Mesendoderm (in vitro differentiated cells): ENCODE data around the gene NUDT6.

Source experiments
- DNase-seq: peaks from one replicate; pipeline ENCODE4 v3.0.0; 2013
- H2AK5ac ChIP-seq: 2 replicates; pipeline ENCODE4 v1.6.1; 2013; ENCODE audit warnings: low read length, inconsistent platforms
- H2BK120ac ChIP-seq: 2 replicates; pipeline ENCODE4 v1.6.1; 2013; ENCODE audit warnings: low read depth, mild to moderate bottlenecking, low read length, moderate library complexity, mixed read lengths
- H2BK15ac ChIP-seq: replicated peaks from 2 replicates; pipeline ENCODE4 v1.6.1; 2013; ENCODE audit warnings: low read depth, mild to moderate bottlenecking, moderate library complexity
- H2BK5ac ChIP-seq: 2 replicates; pipeline ENCODE4 v1.6.1; 2013; ENCODE audit warnings: low read length, inconsistent platforms
- H3K18ac ChIP-seq: 2 replicates; pipeline ENCODE4 v1.6.1; 2013; ENCODE audit warnings: mild to moderate bottlenecking, low read length, mixed read lengths
- H3K23ac ChIP-seq: one replicate; pipeline ENCODE4 v1.6.1; 2013; ENCODE audit warnings: low read length
- H3K27ac ChIP-seq: 2 replicates; pipeline ENCODE4 v1.5.1; 2013; ENCODE audit warnings: low read depth, mild to moderate bottlenecking, inconsistent platforms, low read length, moderate library complexity
- H3K27me3 ChIP-seq: 2 replicates; pipeline ENCODE4 v1.6.1; 2013; ENCODE audit warnings: low read length, control low read depth, mild to moderate bottlenecking, inconsistent platforms; ENCODE audit not compliant: insufficient read depth, poor library complexity
- H3K36me3 ChIP-seq: 2 replicates; pipeline ENCODE4 v1.6.1; 2013; ENCODE audit warnings: low read length, inconsistent platforms; ENCODE audit not compliant: control insufficient read depth, insufficient read depth
- H3K4ac ChIP-seq: one replicate; pipeline ENCODE4 v1.6.1; 2013; ENCODE audit warnings: low read depth, mild to moderate bottlenecking, low read length, moderate library complexity
- H3K4me1 ChIP-seq: 2 replicates; pipeline ENCODE4 v1.6.1; 2013; ENCODE audit warnings: low read depth, low read length, inconsistent platforms; ENCODE audit not compliant: control insufficient read depth
- H3K4me2 ChIP-seq: 2 replicates; pipeline ENCODE4 v1.6.1; 2013; ENCODE audit warnings: low read length
- H3K4me3 ChIP-seq: 2 replicates; pipeline ENCODE4 v1.5.1; 2013; ENCODE audit warnings: mild to moderate bottlenecking, low read length
- H3K56ac ChIP-seq: one replicate; pipeline ENCODE4 v1.6.1; 2013; ENCODE audit warnings: low read length
- H3K79me1 ChIP-seq: 2 replicates; pipeline ENCODE4 v1.6.1; 2013; ENCODE audit warnings: low read length, inconsistent platforms
- H3K79me2 ChIP-seq: 2 replicates; pipeline ENCODE4 v1.6.1; 2013; ENCODE audit warnings: mild to moderate bottlenecking, low read length; ENCODE audit not compliant: control insufficient read depth, insufficient read depth
- H3K9ac ChIP-seq: 2 replicates; pipeline ENCODE4 v1.6.1; 2013; ENCODE audit warnings: low read length, inconsistent platforms
- H4K5ac ChIP-seq: one replicate; pipeline ENCODE4 v1.6.1; 2013; ENCODE audit warnings: low read length
- H4K8ac ChIP-seq: one replicate; pipeline ENCODE4 v1.6.1; 2013; ENCODE audit warnings: low read depth, mild to moderate bottlenecking, control low read depth, low read length, moderate library complexity
- WGBS: extraction: QIAGEN DNeasy Blood & Tissue Kit; methylation state at CpG from one replicate; pipeline ENCODE4 v1.1.7; 2013; ENCODE audit warnings: low lambda C conversion rate, missing lambda C conversion rate; ENCODE audit not compliant: insufficient coverage; ENCODE audit errors: extremely low coverage; 5-methylcytosine and 5-hydroxymethylcytosine counted together

The NUDT6 gene

GRCh38 chr4:122882857-122883735 is 39.3 kb downstream of the NUDT6 start:
- Histone ChIP-seq H4K8ac (no peak overlapping the region), H3K27ac (no peak overlapping the region), H3K79me2 (no peaks in the 10 kb centered on the region), H3K4ac (no peak overlapping the region), H3K36me3 (no peaks in the 10 kb centered on the region), H2BK120ac (no peak overlapping the region), H3K9ac (no peak overlapping the region), H3K4me2 (no peak overlapping the region), H2BK5ac (no peak overlapping the region), H2BK15ac (no peak overlapping the region), H3K56ac (no peak overlapping the region), H2AK5ac (no peak overlapping the region), H3K18ac (no peak overlapping the region), H3K4me3 (no peak overlapping the region), H3K23ac (no peak overlapping the region), H3K27me3 (no peaks in the 10 kb centered on the region), H3K4me1 (no peaks in the 10 kb centered on the region), H4K5ac (no peak overlapping the region), H3K79me1 (peaks cover 5% of the 10 kb centered on the region)
- no CpG with 5 or more reads among the region's 5 CpGs for WGBS
- DNase-seq = no peak

DNA sequence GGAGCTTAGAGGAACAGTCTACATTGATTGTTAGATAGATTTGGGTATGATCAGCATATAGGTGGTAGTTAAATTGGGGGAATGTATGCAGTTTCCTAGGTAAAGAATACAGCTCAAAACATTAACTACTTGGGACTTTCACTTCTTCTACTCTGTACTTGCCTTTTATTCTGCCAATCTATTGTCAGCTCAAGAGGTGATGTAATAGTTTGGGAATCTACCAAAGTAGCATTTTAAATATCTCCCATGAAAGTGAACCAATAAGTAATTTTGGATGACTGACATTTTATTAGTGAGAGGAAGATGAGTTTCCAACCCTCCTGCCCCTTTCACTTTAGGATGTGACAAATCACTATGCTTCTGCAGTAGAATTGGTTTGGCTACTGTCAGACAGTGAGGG is 43.4 kb downstream of the NUDT6 start:
- H3K4me1 ChIP-seq = no peaks in the 10 kb centered on the region
- H3K4me2 ChIP-seq = no peak overlapping the region
- H4K8ac ChIP-seq = no peak overlapping the region
- no peak overlapping the region for H3K4ac ChIP-seq
- no peaks in the 10 kb centered on the region for H3K36me3 ChIP-seq
- H4K5ac ChIP-seq = no peak overlapping the region
- no peak overlapping the region for H3K18ac ChIP-seq
- peaks cover 2% of the 10 kb centered on the region for H3K79me2 ChIP-seq
- no peaks in the 10 kb centered on the region for H3K27me3 ChIP-seq
- H3K4me3 ChIP-seq = no peak overlapping the region
- peaks cover 7% of the 10 kb centered on the region for H3K79me1 ChIP-seq
- H2BK120ac ChIP-seq = no peak overlapping the region
- no peak overlapping the region for H2BK5ac ChIP-seq
- H2AK5ac ChIP-seq = no peak overlapping the region
- H3K23ac ChIP-seq = no peak overlapping the region
- no peak overlapping the region for H3K56ac ChIP-seq
- H3K9ac ChIP-seq = no peak overlapping the region
- DNase-seq = no peak
- H3K27ac ChIP-seq = no peak overlapping the region
- no peak overlapping the region for H2BK15ac ChIP-seq

- H3K4ac ChIP-seq = no peak overlapping the region
- no peak for DNase-seq
- H3K4me3 ChIP-seq = no peak overlapping the region
- H2BK120ac ChIP-seq = no peak overlapping the region
- no peak overlapping the region for H3K56ac ChIP-seq
- peaks cover 3% of the 10 kb centered on the region for H3K79me1 ChIP-seq
- H3K4me1 ChIP-seq = no peaks in the 10 kb centered on the region
- no peak overlapping the region for H2BK15ac ChIP-seq
- no peaks in the 10 kb centered on the region for H3K27me3 ChIP-seq
- H4K5ac ChIP-seq = no peak overlapping the region
- no peak overlapping the region for H4K8ac ChIP-seq
- peaks cover 16% of the 10 kb centered on the region for H3K79me2 ChIP-seq
- H2BK5ac ChIP-seq = no peak overlapping the region
- H3K36me3 ChIP-seq = no peaks in the 10 kb centered on the region
- no peak overlapping the region for H3K9ac ChIP-seq
- no peak overlapping the region for H3K27ac ChIP-seq
- no peak overlapping the region for H3K18ac ChIP-seq
- no peak overlapping the region for H3K4me2 ChIP-seq
- WGBS = no CpG with 5 or more reads among the region's 3 CpGs
- H2AK5ac ChIP-seq = no peak overlapping the region
- H3K23ac ChIP-seq = no peak overlapping the region
These were observed 45.9 kb downstream of the NUDT6 start for GRCh38 chr4:122876456-122876855.

GRCh38 chr4:122875949-122876348 is 46.4 kb downstream of the NUDT6 start:
- no peak overlapping the region for H3K23ac ChIP-seq
- H3K4me2 ChIP-seq = no peak overlapping the region
- H3K4ac ChIP-seq = no peak overlapping the region
- H3K79me1 ChIP-seq = peaks cover 5% of the 10 kb centered on the region
- no peak overlapping the region for H3K56ac ChIP-seq
- no peak overlapping the region for H4K8ac ChIP-seq
- no peak overlapping the region for H3K4me3 ChIP-seq
- no peaks in the 10 kb centered on the region for H3K36me3 ChIP-seq
- H3K18ac ChIP-seq = no peak overlapping the region
- no peak overlapping the region for H2BK15ac ChIP-seq
- H3K27ac ChIP-seq = no peak overlapping the region
- no peaks in the 10 kb centered on the region for H3K4me1 ChIP-seq
- no CpG with 5 or more reads among the region's 5 CpGs for WGBS
- H3K79me2 ChIP-seq = peaks cover 18% of the 10 kb centered on the region
- H4K5ac ChIP-seq = no peak overlapping the region
- H2BK120ac ChIP-seq = no peak overlapping the region
- H3K27me3 ChIP-seq = no peaks in the 10 kb centered on the region
- H2AK5ac ChIP-seq = no peak overlapping the region
- H2BK5ac ChIP-seq = no peak overlapping the region
- no peak overlapping the region for H3K9ac ChIP-seq
- DNase-seq = no peak

- Histone ChIP-seq H3K4me1 (no peaks in the 10 kb centered on the region), H3K27ac (no peak overlapping the region), H2BK120ac (no peak overlapping the region), H3K23ac (no peak overlapping the region), H3K9ac (no peak overlapping the region), H3K4me2 (no peak overlapping the region), H2AK5ac (no peak overlapping the region), H3K4ac (no peak overlapping the region), H3K4me3 (no peak overlapping the region), H2BK5ac (no peak overlapping the region), H3K36me3 (no peaks in the 10 kb centered on the region), H3K79me1 (peaks cover 5% of the 10 kb centered on the region), H3K27me3 (no peaks in the 10 kb centered on the region), H4K5ac (no peak overlapping the region), H4K8ac (no peak overlapping the region), H3K56ac (no peak overlapping the region), H3K79me2 (peaks cover 26% of the 10 kb centered on the region), H3K18ac (no peak overlapping the region), H2BK15ac (no peak overlapping the region)
- DNase-seq = peak; percentile 59
- WGBS = no CpG with 5 or more reads among the region's 4 CpGs
These were observed 48.4 kb downstream of the NUDT6 start for GRCh38 chr4:122873821-122874593.
